CD4-positive, alpha-beta T cell (primary cell): Measurements from ENCODE around the gene MELTF. TPM values are rescaled to one million over a fixed set of nuclear protein-coding genes. Genes with fewer than 3 reads are reported as not detected.

ENCODE experiments used
- ATAC-seq: fragments of 200-7000 bp; cut with Tn5 transposase; one replicate; pipeline ENCODE4 v1.10.0; 2022; ENCODE audit warnings: mild to moderate bottlenecking; ENCODE audit not compliant: poor library complexity
- CTCF ChIA-PET: fragments of 350-600 bp; sonication (Branson Sonifier 250); formaldehyde crosslinking; loops from one replicate; lab custom pipeline; 2021; ENCODE audit warnings: antibody characterized with exemption, inconsistent platforms; lab: Charles Lee
- POLR2A ChIA-PET: fragments of 350-600 bp; sonication (Branson Sonifier 250); formaldehyde crosslinking; loops from one replicate; lab custom pipeline; 2021; ENCODE audit warnings: antibody characterized with exemption, inconsistent platforms; lab: Charles Lee
- DNase-seq, 14 experiments: peaks; one replicate each; pipeline ENCODE4 v3.0.0-alpha.2; 2013 to 2020; ENCODE audit warnings: mixed read lengths in 2 of 14
- H3K27ac ChIP-seq, 2 donors: one replicate each; pipeline versions ENCODE4 v1.5.1 to v1.7.0; 2013; ENCODE audit warnings: low read length in 2 of 2, low read depth in 1 of 2, mild to moderate bottlenecking in 1 of 2
- H3K27me3 ChIP-seq, 2 experiments: 1 replicate in 1 of 2; 2 replicates in 1 of 2; pipeline versions ENCODE4 v1.6.1 to v1.7.0; 2013; ENCODE audit warnings: low read length in 2 of 2, control low read depth in 1 of 2, mild to moderate bottlenecking in 1 of 2, moderate library complexity in 1 of 2; ENCODE audit not compliant: insufficient read depth in 2 of 2, control insufficient read depth in 1 of 2
- H3K36me3 ChIP-seq: one replicate; pipeline ENCODE4 v1.6.1; 2013; ENCODE audit warnings: low read length, control low read depth; ENCODE audit not compliant: insufficient read depth
- H3K4me1 ChIP-seq: one replicate; pipeline ENCODE4 v1.6.1; 2013; ENCODE audit warnings: low read length, control low read depth; ENCODE audit not compliant: insufficient read depth
- H3K4me3 ChIP-seq: one replicate; pipeline ENCODE4 v1.5.1; 2013; ENCODE audit warnings: mild to moderate bottlenecking, low read length, moderate library complexity
- H3K9me3 ChIP-seq, 2 experiments: 1 replicate in 1 of 2; 2 replicates in 1 of 2; pipeline versions ENCODE4 v1.6.1 to v1.7.0; 2013; ENCODE audit warnings: low read length in 2 of 2, mild to moderate bottlenecking in 2 of 2, control low read depth in 1 of 2, moderate library complexity in 1 of 2; ENCODE audit not compliant: control insufficient read depth in 1 of 2, insufficient read depth in 1 of 2
- H3K27ac Mint-ChIP-seq: one replicate; pipeline ENCODE4 v1.8.0; 2020; ENCODE audit warnings: mixed read lengths
- H3K27me3 Mint-ChIP-seq: one replicate; pipeline ENCODE4 v1.8.0; 2021; ENCODE audit warnings: mixed read lengths
- H3K36me3 Mint-ChIP-seq: one replicate; pipeline ENCODE4 v1.8.0; 2021; ENCODE audit warnings: low read depth, mixed read lengths
- H3K4me1 Mint-ChIP-seq: one replicate; pipeline ENCODE4 v1.8.0; 2021; ENCODE audit warnings: low read depth, mixed read lengths
- H3K4me3 Mint-ChIP-seq: one replicate; pipeline ENCODE4 v1.8.0; 2020; ENCODE audit warnings: mild to moderate bottlenecking, mixed read lengths
- H3K9me3 Mint-ChIP-seq: one replicate; pipeline ENCODE4 v1.8.0; 2020; ENCODE audit warnings: mixed read lengths
- intact Hi-C, 2 experiments: fragments of 100-400 bp; cut with DNase I in 1 of 2; cut with micrococcal nuclease in 1 of 2; formaldehyde crosslinking; loops; one replicate each; pipeline versions ENCODE4 v1.15.1 to v1.9.0; 2023 to 2025; cut with DNase I, micrococcal nuclease
- total RNA-seq, 174 experiments: library from RNA in 2 of 174; stranded (reverse) in 2 of 174; gene quantifications; one replicate each; pipeline ENCODE4 v1.2.3 and lab custom pipeline; 2021 to 2026
- TF ChIP-seq, protein P1 (sequence below): fragments of 200-600 bp; IDR thresholded peaks from one replicate; pipeline ENCODE4 v1.8.0; 2022; ENCODE audit warnings: antibody characterized with exemption, mild to moderate bottlenecking

The MELTF gene
- total RNA-seq, 2 experiments from 2014 or later = 0.89 to 1.2 TPM

DNA sequence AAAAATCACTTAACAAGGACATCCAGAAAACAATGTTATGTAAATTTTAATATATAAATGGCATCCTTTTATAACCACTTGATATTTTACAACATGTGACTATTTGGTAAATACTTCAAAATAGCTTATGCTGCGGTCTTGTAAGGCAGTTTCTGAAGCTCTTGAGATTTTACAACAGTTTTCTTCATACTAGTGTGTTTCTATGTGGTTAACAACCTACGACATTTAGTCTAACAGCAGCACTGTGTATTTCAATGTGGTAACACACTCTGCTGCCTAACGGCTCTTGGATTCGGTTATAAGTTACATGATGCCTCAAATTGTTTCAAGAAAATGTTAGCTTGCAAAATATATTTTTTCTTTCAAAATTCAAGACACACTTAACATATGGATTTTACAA, 12.9 kb upstream of the MELTF start:
- ChIA-PET CTCF (interaction anchor here (1.9 kb wide), 1 partner anchor 14 kb away, joined by 6 read pairs; the partner anchor contains the start of gene MELTF), POLR2A (no interaction called here)
- DNase-seq = no peak
- no peak overlapping the region for H3K4me3 ChIP-seq
- no peaks in the 10 kb centered on the region for H3K4me1 ChIP-seq
- ATAC-seq = no peak
- no peaks in the 10 kb centered on the region for H3K27me3 Mint-ChIP-seq
- no peak overlapping the region for H3K27ac ChIP-seq
- peaks cover 38% of the 10 kb centered on the region for H3K36me3 Mint-ChIP-seq
- no peaks in the 10 kb centered on the region for H3K4me1 Mint-ChIP-seq
- H3K27ac Mint-ChIP-seq = no peak overlapping the region
- H3K36me3 ChIP-seq = peaks cover 19% of the 10 kb centered on the region
- H3K9me3 Mint-ChIP-seq = no peaks in the 10 kb centered on the region
- H3K27me3 ChIP-seq = no peaks in the 10 kb centered on the region
- intact Hi-C loops = no loop called here
- TF ChIP-seq, protein P1, sequence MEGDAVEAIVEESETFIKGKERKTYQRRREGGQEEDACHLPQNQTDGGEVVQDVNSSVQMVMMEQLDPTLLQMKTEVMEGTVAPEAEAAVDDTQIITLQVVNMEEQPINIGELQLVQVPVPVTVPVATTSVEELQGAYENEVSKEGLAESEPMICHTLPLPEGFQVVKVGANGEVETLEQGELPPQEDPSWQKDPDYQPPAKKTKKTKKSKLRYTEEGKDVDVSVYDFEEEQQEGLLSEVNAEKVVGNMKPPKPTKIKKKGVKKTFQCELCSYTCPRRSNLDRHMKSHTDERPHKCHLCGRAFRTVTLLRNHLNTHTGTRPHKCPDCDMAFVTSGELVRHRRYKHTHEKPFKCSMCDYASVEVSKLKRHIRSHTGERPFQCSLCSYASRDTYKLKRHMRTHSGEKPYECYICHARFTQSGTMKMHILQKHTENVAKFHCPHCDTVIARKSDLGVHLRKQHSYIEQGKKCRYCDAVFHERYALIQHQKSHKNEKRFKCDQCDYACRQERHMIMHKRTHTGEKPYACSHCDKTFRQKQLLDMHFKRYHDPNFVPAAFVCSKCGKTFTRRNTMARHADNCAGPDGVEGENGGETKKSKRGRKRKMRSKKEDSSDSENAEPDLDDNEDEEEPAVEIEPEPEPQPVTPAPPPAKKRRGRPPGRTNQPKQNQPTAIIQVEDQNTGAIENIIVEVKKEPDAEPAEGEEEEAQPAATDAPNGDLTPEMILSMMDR = no peak
- H3K4me3 Mint-ChIP-seq = no peak overlapping the region
- H3K9me3 ChIP-seq = no peaks in the 10 kb centered on the region

DNA sequence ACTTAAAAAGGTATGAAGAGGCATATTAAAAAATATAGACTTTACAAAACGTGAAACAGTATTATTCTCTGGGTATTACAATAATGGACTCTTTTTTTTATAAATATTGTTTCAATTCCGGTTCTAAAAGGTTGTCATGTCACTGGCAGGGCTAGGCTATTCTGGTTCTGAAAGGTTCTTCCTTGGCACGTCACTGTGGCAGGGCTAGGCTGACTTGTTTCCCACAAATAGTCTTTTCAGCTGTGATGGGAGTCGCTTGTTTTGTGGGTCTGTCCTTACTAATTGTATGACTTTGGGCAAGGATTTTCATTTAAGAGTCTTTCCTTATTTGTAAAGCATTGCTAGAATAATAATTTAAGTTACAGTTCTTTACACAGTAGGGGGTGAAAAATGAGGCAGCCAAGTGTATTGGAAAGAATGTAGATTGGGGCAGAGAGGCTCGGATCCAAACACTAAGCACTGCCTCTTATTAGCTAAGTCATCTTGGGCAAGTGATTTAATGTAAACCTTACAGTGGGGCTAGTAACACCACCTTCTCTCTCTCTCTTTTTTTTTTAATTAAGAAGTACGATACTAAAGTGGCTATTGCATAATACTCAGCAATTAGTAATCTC, 12.4 kb upstream of the MELTF start:
- H3K36me3 ChIP-seq = peaks cover 19% of the 10 kb centered on the region
- Mint-ChIP-seq H3K4me3 (no peak overlapping the region), H3K27ac (no peak overlapping the region), H3K27me3 (no peaks in the 10 kb centered on the region), H3K4me1 (no peaks in the 10 kb centered on the region), H3K36me3 (peaks cover 34% of the 10 kb centered on the region), H3K9me3 (no peaks in the 10 kb centered on the region)
- ChIA-PET CTCF (interaction anchor here (1.9 kb wide), 1 partner anchor 13 kb away, joined by 6 read pairs; the partner anchor contains the start of gene MELTF), POLR2A (no interaction called here)
- no peak for DNase-seq
- H3K4me1 ChIP-seq = no peaks in the 10 kb centered on the region
- no peak overlapping the region for H3K27ac ChIP-seq
- no peak overlapping the region for H3K4me3 ChIP-seq
- intact Hi-C loops = no loop called here
- H3K27me3 ChIP-seq = no peaks in the 10 kb centered on the region
- ATAC-seq = no peak
- TF ChIP-seq, protein P1 = no peak
- H3K9me3 ChIP-seq = no peaks in the 10 kb centered on the region

DNA sequence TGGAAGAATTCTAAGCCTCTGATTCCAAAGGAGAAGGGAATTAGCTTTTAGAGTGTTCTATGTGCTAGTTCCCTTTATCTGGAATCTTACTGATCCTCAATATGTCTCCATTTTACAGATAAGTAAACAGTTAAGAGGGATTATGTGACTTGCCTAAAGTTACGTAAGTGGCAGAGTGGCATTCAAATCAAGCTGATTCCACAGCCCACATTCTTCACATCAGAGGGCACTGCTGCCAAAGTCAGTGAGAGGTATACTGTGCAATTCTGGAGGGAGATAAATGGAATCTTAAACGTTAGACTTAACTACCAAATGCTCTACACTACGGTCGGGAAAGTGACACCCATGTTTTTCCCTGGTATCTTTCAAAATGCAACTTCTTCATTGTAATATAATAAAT, 11.0 kb upstream of the MELTF start:
- H3K4me3 Mint-ChIP-seq = no peak overlapping the region
- Histone ChIP-seq H3K36me3 (peaks cover 11% of the 10 kb centered on the region), H3K27ac (no peak overlapping the region), H3K4me1 (no peaks in the 10 kb centered on the region), H3K9me3 (no peaks in the 10 kb centered on the region), H3K27me3 (no peaks in the 10 kb centered on the region), H3K4me3 (no peak overlapping the region)
- POLR2A ChIA-PET = no interaction called here
- peaks cover 21% of the 10 kb centered on the region for H3K36me3 Mint-ChIP-seq
- ATAC-seq (no peak), DNase-seq (no peak)
- CTCF ChIA-PET = interaction anchor here (1.5 kb wide), 1 partner anchor 11 kb away, joined by 4 read pairs; the partner anchor contains the start of gene MELTF
- no peaks in the 10 kb centered on the region for H3K9me3 Mint-ChIP-seq
- no peaks in the 10 kb centered on the region for H3K4me1 Mint-ChIP-seq
- H3K27ac Mint-ChIP-seq = no peak overlapping the region
- intact Hi-C loops = no loop called here
- TF ChIP-seq, protein P1 = no peak
- H3K27me3 Mint-ChIP-seq = no peaks in the 10 kb centered on the region
